NCI-H146 treated with DMSO at 0.1 percent for 48 hours (cell line): Measurements from ENCODE around the gene CAMSAP2.
"Not testable (repeated sequence)": the region's sequence is repeated elsewhere in the genome, so short reads cannot be mapped to it uniquely, and the experiment has no call there.

Experiments
- DNase-seq: peaks from one replicate; lab custom pipeline; 2025; ENCODE audit not compliant: unreplicated experiment; lab: John Stamatoyannopoulos, UW

CAMSAP2 gene

DNA sequence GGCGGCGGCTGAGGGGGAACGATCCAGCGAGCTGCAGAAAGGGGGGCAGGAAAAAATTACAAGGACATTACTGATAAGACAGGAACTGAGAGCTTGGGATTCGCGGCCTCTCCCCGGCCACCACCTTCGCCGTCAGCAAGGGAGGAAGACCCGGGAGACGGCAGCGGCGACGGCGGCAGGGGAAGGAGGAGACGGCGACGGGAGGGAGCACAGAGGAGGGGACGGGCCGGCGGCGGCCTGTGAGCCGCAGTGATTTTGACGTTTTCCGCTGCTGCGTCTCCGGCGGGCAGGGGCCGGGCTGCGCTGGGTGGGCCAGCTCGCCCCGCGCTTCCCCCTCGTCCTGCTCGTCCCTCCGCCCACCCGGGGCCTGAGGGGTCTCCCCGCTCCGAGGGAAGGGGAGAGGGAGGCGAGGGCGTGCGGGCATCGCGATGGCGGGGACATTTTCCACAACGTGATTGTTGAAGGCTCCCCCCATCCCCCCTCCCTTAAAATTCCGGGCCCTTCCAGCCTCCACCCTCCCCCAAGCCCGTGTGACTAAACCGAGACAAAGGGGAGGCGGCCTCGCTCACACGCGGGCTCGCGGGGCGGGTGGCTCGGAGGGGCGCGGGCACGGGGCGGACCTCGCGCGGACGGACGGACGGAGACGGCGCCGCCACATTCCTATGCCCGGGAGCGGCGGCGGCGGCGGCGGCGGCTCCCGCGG, 407 bp downstream of the CAMSAP2 start:
- DNase-seq: peak; percentile 54

GRCh38 chr1:200739702-200740570, 1.2 kb downstream of the CAMSAP2 start:
- no peak for DNase-seq

DNA sequence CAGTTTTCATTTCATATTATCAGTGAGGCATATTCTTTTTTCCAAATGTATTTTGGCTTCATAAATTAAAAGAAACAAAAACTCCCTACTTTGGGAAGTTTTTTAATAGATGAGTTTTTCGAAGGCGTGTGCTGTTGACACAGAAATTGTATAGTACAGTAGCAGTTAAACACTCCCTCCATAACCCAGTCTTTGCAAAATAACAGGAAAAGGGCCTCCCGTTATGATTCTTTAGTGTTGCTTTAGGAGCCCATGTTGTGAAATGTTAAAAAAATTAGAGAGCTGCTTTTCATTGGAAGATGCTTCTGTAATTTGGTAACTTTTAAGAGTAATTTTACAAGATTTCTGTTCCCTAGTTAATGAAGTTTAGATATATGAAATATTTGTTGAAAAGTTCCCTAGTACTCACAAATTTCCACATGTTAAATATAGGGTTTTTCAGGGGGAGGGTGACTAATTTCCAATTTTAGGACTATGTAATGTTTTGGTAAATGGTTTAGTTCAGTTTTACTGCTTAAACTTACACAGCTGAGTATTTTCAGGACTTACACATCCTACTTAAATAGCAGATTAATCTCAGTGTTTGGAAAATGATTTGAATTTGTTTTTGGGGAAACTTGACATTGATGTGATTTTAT, 2.0 kb downstream of the CAMSAP2 start:
- no peak for DNase-seq

DNA sequence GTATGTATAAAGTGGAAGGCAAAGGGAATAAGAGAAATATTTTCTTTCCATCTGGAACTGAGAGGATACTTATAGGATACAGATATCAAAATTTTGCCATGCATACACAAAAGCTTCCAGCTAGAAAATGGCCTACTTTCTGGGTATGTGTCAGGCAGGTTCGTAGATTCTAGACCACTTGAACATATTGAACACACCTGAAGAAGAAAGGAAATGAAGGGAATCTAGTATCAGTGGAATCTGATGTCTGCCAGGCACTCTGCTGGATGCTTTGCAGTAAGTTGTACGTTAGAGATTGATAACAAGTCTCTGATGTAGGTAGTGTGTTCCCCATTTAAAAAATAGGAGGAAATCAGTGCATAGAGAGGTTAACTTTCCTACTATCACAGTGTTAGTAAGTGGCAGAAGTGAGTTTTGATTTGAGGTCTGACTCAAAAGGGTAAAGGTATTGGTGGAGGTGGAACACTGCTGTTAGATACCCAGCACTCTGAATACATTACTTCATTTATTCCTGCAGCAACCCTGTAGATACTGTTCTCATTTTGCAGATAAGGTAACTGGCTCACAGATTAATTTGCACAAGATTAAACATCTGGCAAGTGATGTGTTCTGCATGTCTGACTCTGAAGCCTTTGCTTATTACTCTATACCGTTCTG, 3.0 kb downstream of the CAMSAP2 start:
- DNase-seq: no peak

DNA sequence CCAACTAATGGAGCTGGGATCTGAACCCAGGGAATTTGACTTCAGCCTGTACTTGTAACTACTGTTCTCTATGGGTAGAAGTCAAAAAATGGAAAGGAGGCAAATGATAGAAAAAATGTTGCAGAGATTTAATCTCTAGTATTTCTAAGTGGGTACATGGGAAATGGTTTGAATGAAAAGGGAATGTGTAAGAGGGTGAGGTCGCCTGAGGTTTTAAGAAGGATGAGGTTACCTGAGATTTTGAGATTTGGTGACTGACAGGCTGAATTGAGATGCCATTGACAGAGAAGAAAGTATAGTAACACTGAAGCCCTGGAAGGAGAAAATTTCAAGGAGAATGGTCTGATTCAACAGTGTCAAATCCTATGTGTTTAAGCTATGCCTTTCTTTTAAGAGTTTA, 5.5 kb downstream of the CAMSAP2 start:
- DNase-seq: no peak

- DNase-seq: no peak
These were observed 10.4 kb downstream of the CAMSAP2 start for GRCh38 chr1:200749090-200749489.

- not testable (repeated sequence) for DNase-seq
These were observed 12.1 kb downstream of the CAMSAP2 start for GRCh38 chr1:200750749-200751148.

GRCh38 chr1:200751717-200752116, 13.0 kb downstream of the CAMSAP2 start:
- DNase-seq: no peak

DNA sequence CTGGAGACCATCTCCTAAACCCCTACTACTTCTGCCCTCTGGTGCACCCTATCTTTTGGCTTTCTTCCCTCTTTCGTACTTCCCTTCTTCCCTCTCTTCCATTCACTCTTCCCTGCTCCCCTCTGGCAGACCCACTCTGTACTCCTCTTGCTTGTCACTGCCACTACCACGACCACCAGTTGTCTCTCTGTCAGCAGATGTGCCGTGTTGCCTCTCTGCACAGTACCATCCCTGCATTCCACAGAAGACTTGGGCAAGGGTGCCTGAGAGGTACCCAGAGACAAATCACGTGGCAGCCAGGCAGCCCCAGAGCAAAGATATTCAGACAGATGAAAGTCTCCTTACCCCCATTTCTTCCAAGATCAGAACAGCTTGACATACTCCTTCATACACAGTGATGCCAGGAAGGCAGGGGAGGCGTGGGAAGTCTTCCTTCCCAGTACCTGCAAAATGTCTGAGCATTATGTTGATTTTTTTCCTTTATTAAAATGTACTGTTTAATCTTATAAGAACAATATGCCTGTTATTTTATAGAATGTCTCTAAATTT, 15.0 kb downstream of the CAMSAP2 start:
- no peak for DNase-seq

DNA sequence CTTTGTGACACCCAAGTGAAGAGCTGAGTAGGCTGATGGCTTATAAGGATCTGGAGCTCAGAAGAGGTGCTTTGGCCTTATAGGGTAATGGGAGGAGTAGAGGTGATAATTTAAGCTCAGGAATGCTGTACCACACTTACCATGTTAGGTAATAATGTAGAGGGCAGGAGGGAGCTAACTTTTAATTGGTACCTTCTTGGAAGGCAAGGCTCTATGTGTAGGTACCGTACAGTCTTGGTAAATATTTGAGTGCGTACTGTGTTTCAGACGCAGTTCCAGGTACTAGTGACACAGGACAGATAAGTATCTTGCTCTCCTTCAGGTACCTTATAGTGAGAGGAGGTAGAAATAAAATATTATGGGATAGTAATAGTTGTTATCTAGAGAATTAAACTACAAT, 16.8 kb downstream of the CAMSAP2 start:
- no peak for DNase-seq

DNA sequence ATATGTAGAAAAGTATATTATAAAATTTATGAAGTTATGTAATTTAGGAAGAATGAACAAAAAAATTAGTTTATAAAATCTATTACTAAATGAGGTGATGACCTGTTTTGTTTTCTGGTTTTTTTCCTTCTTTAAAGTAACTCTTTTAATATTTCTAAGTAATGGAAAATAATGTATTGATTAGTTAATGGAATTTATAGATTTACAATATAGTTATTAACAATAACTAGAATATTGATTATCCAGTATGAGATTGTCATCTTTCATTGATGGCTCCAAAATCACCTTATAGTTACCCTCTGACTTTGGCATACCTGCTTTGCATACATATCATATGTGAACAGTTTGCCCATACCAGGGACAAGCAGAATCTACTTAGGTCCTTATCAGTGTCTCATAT, 23.4 kb downstream of the CAMSAP2 start:
- no peak for DNase-seq

DNA sequence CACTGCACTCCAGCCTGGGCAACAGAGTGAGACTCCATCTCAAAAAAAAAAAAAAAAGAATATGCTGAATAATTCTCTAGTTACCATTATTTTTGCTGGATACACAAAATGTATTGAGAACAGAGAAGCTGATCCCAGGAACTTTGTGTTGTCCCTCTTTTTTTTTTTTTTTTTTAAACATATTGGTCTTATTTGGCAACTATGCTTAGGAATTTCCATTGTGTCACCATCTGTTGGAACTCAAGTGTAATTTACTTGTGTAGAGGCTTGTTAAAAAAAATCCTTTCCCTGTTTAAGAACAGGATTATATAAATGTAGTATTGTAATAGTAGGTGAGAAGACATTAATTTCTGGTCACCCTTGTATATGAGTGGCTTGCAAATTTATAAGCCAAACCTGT, 28.6 kb downstream of the CAMSAP2 start:
- DNase-seq: no peak

DNA sequence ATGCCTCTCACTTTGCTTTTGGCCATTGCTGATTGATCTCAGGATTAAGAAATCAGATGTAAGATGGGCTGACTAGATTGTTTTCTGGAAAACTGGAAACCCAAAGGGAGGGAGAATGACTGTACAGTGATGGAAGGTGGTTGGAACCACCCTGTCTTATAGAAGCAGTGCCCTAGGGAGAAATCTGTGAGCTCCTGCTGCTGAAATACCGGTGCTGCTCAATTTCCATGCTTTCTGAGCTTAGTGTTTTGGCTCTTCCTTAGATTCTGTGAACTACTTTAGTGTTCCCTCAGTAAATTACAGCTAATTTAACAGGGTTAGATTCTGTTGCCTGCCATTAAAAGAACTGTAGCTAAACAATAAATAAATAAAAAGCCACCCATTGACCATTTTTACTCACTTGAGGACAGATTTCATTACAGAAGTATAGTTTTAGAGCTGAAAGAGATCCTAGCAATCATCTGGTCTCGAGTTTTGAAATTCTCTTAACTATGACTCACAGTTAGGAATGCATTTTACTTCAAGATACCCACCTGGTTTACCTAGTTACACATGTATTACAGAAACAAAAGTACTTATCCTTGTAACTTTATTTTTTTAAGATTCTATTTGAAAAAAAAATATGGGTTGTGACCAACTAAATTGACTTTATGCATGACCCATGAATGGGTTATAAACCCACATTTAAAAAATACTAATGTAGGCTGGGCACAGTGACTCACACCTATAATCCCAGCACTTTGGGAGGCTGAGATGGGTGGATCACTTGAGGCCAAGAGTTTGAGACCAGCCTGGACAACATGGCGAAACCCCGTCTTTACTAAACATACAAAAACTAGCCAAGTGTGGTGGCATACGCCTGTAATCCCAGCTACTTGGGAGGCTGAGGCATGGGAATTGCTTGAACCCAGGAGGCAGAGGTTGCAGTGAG, 33.2 kb downstream of the CAMSAP2 start:
- DNase-seq: no peak

- DNase-seq: no peak
These were observed 35.6 kb downstream of the CAMSAP2 start for GRCh38 chr1:200774311-200774710.

- DNase-seq: no peak
These were observed 36.2 kb downstream of the CAMSAP2 start for GRCh38 chr1:200774735-200775444.

- no peak for DNase-seq
These were observed 37.2 kb downstream of the CAMSAP2 start for GRCh38 chr1:200775850-200776249.

GRCh38 chr1:200776949-200777348, 38.3 kb downstream of the CAMSAP2 start:
- DNase-seq: no peak

- DNase-seq: no peak
These were observed 40.1 kb downstream of the CAMSAP2 start for GRCh38 chr1:200778766-200779165.

- no peak for DNase-seq
These were observed 40.6 kb downstream of the CAMSAP2 start for GRCh38 chr1:200779326-200779725.
